WTC11 (cell line): ENCODE results near the gene NRP2. TPM values are rescaled to one million over a fixed set of nuclear protein-coding genes. Genes with fewer than 3 reads are reported as not detected.

Source experiments
- ATAC-seq: fragments of 200-7000 bp; cut with Tn5 transposase; 2 replicates; pipeline ENCODE4 v1.10.0; 2021; ENCODE audit warnings: mild to moderate bottlenecking, moderate library complexity
- CTCF ChIA-PET: fragments of 300-600 bp; sonication (Branson Sonifier 250); formaldehyde crosslinking; loops from one replicate; lab custom pipeline; 2021; ENCODE audit warnings: antibody characterized with exemption; lab: Charles Lee
- POLR2A ChIA-PET: fragments of 350-600 bp; sonication (Branson Sonifier 250); formaldehyde crosslinking; loops from one replicate; lab custom pipeline; 2021; ENCODE audit warnings: antibody characterized with exemption; lab: Charles Lee
- DNase-seq: peaks from one replicate; pipeline ENCODE4 v3.0.0; 2021; ENCODE audit warnings: low spot score
- H3K27ac Mint-ChIP-seq: 2 replicates; pipeline ENCODE4 v1.8.0; 2021; ENCODE audit warnings: mixed read lengths
- H3K27me3 Mint-ChIP-seq: 2 replicates; pipeline ENCODE4 v1.8.0; 2021; ENCODE audit warnings: low read depth, mild to moderate bottlenecking, moderate library complexity, mixed read lengths
- H3K36me3 Mint-ChIP-seq: 2 replicates; pipeline ENCODE4 v1.8.0; 2021; ENCODE audit warnings: mixed read lengths
- H3K4me1 Mint-ChIP-seq: 2 replicates; pipeline ENCODE4 v1.8.0; 2022; ENCODE audit warnings: mixed read lengths
- H3K4me3 Mint-ChIP-seq: 2 replicates; pipeline ENCODE4 v1.8.0; 2021; ENCODE audit warnings: mild to moderate bottlenecking, moderate library complexity, mixed read lengths
- H3K9me3 Mint-ChIP-seq: 2 replicates; pipeline ENCODE4 v1.8.0; 2021; ENCODE audit warnings: mixed read lengths
- CREB1 ChIP-seq: sonication (generic); formaldehyde crosslinking; IDR thresholded peaks from 2 replicates; pipeline ENCODE4 v1.8.0; 2023; ENCODE audit warnings: mild to moderate bottlenecking, missing genetic modification reagents
- EMX1 ChIP-seq: fragments of 250-450 bp; sonication (Bioruptor Pico); IDR thresholded peaks from 2 replicates; pipeline ENCODE4 v1.8.0; 2021; ENCODE audit warnings: mild to moderate bottlenecking
- FOXJ3 ChIP-seq: sonication (generic); formaldehyde crosslinking; IDR thresholded peaks from 2 replicates; pipeline ENCODE4 v1.9.0; 2021; ENCODE audit warnings: missing genetic modification reagents, mild to moderate bottlenecking, borderline replicate concordance
- FOXK1 ChIP-seq: sonication (generic); formaldehyde crosslinking; IDR thresholded peaks from 2 replicates; pipeline ENCODE4 v1.8.0; 2022; ENCODE audit warnings: mild to moderate bottlenecking, moderate library complexity, missing genetic modification reagents
- GRHL2 ChIP-seq: fragments of 250-450 bp; sonication (Bioruptor Pico); IDR thresholded peaks from 2 replicates; pipeline ENCODE4 v1.8.0; 2022; ENCODE audit warnings: mild to moderate bottlenecking, moderate library complexity; ENCODE audit not compliant: insufficient replicate concordance, severe bottlenecking
- MXD4 ChIP-seq: fragments of 250-450 bp; sonication (Bioruptor Pico); IDR thresholded peaks from 2 replicates; pipeline ENCODE4 v1.8.0; 2021; ENCODE audit warnings: mild to moderate bottlenecking, moderate library complexity, borderline replicate concordance
- NR1H2 ChIP-seq: sonication (generic); formaldehyde crosslinking; IDR thresholded peaks from 2 replicates; pipeline ENCODE4 v1.9.0; 2021; ENCODE audit warnings: mild to moderate bottlenecking, moderate library complexity, missing genetic modification reagents
- NR2C2 ChIP-seq: sonication (generic); formaldehyde crosslinking; IDR thresholded peaks from 2 replicates; pipeline ENCODE4 v1.8.0; 2022; ENCODE audit warnings: mild to moderate bottlenecking, missing genetic modification reagents
- NR3C1 ChIP-seq: sonication (generic); formaldehyde crosslinking; conservative IDR thresholded peaks from 2 replicates; pipeline ENCODE4 v1.8.1; 2023; ENCODE audit warnings: low read depth, mild to moderate bottlenecking, missing genetic modification reagents
- OVOL2 ChIP-seq: fragments of 250-450 bp; sonication (Bioruptor Pico); IDR thresholded peaks from 2 replicates; pipeline ENCODE4 v1.9.0; 2021; ENCODE audit warnings: mild to moderate bottlenecking, borderline replicate concordance
- SMAD4 ChIP-seq: sonication (generic); formaldehyde crosslinking; IDR thresholded peaks from 2 replicates; pipeline ENCODE4 v1.8.0; 2022; ENCODE audit warnings: mild to moderate bottlenecking, missing genetic modification reagents
- ZNF138 ChIP-seq: sonication (generic); formaldehyde crosslinking; conservative IDR thresholded peaks from 2 replicates; pipeline ENCODE4 v1.8.1; 2022; ENCODE audit warnings: mild to moderate bottlenecking, moderate library complexity, missing genetic modification reagents
- ZNF219 ChIP-seq: sonication (generic); formaldehyde crosslinking; IDR thresholded peaks from 2 replicates; pipeline ENCODE4 v1.8.0; 2023; ENCODE audit warnings: missing genetic modification reagents, mild to moderate bottlenecking, borderline replicate concordance
- ZNF317 ChIP-seq: sonication (generic); formaldehyde crosslinking; IDR thresholded peaks from 2 replicates; pipeline ENCODE4 v1.8.1; 2023; ENCODE audit warnings: low read depth, mild to moderate bottlenecking, moderate library complexity, missing genetic modification reagents, borderline replicate concordance
- total RNA-seq: library from RNA; stranded (reverse); gene quantifications from 3 replicates; pipeline ENCODE4 v1.2.3, GENCODE V29; 2021
- TF ChIP-seq, protein P1 (sequence below): sonication (generic); formaldehyde crosslinking; IDR thresholded peaks from 2 replicates; pipeline ENCODE4 v1.8.0; 2023; ENCODE audit warnings: missing genetic modification reagents, mild to moderate bottlenecking, borderline replicate concordance
- TF ChIP-seq, protein P2 (sequence below): sonication (generic); formaldehyde crosslinking; IDR thresholded peaks from 2 replicates; pipeline ENCODE4 v1.8.0; 2022; ENCODE audit warnings: mild to moderate bottlenecking, missing genetic modification reagents
- TF ChIP-seq, protein P3 (sequence below): sonication (generic); formaldehyde crosslinking; IDR thresholded peaks from 2 replicates; pipeline ENCODE4 v1.8.0; 2023; ENCODE audit warnings: mild to moderate bottlenecking, missing genetic modification reagents
- TF ChIP-seq, protein P4 (sequence below): sonication (generic); formaldehyde crosslinking; IDR thresholded peaks from 2 replicates; pipeline ENCODE4 v1.8.1; 2023; ENCODE audit warnings: mild to moderate bottlenecking, missing genetic modification reagents, moderate library complexity
- TF ChIP-seq, protein P5 (sequence below): sonication (generic); formaldehyde crosslinking; IDR thresholded peaks from 2 replicates; pipeline ENCODE4 v1.8.1; 2022; ENCODE audit warnings: mild to moderate bottlenecking, missing genetic modification reagents, moderate library complexity, borderline replicate concordance

Gene NRP2
- total RNA-seq, 1 experiment from 2014 or later: 41.0 TPM

DNA sequence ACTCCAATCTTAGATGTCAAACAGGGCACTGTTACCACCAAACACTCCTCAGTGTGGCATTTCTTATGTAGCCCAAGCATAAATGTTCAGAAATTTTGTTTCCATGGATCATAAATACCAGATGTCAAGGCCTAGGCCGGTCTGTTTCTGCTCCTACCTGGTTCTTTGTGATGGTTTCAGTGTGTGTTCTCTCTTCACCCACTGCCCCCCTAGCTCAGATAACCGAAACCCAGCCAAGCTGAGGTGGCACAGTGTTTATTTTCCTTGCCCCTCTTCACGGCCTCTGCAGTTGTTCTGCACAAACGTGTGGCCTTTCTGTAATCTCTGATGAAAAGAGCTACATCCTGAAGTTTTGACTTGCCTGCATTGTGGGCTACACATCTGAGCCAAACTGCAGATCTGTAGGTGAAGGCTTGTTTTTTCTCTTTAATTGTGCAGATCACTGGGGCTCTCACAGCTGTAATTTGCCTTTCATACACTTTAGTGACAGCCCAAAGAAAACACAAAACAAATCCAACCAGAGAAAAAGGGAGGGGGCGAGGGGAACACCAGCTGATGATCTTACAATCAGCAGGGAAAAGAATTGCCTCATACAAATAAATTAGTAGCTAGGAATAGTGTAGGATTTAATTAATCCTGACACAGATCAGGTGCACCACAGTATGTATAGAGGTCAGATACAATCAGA lies 99.1 kb downstream of the NRP2 start:
- ATAC-seq: no peak
- CTCF ChIA-PET: interaction anchor here (1.5 kb wide), 1 partner anchor 144 kb away, joined by 3 read pairs; no protein-coding TSS in a partner anchor
- peaks cover 4% of the 10 kb centered on the region for H3K4me1 Mint-ChIP-seq
- H3K4me3 Mint-ChIP-seq: no peak overlapping the region
- TF ChIP-seq SMAD4 (CRISPR knock-in tag) (no peak), FOXK1 (CRISPR knock-in tag) (no peak), ZNF138 (no peak), CREB1 (CRISPR knock-in tag) (no peak), ZNF219 (CRISPR knock-in tag) (no peak), OVOL2 (no peak), EMX1 (CRISPR knock-in tag) (no peak), ZNF317 (no peak), MXD4 (CRISPR knock-in tag) (no peak)
- TF ChIP-seq, protein P1, sequence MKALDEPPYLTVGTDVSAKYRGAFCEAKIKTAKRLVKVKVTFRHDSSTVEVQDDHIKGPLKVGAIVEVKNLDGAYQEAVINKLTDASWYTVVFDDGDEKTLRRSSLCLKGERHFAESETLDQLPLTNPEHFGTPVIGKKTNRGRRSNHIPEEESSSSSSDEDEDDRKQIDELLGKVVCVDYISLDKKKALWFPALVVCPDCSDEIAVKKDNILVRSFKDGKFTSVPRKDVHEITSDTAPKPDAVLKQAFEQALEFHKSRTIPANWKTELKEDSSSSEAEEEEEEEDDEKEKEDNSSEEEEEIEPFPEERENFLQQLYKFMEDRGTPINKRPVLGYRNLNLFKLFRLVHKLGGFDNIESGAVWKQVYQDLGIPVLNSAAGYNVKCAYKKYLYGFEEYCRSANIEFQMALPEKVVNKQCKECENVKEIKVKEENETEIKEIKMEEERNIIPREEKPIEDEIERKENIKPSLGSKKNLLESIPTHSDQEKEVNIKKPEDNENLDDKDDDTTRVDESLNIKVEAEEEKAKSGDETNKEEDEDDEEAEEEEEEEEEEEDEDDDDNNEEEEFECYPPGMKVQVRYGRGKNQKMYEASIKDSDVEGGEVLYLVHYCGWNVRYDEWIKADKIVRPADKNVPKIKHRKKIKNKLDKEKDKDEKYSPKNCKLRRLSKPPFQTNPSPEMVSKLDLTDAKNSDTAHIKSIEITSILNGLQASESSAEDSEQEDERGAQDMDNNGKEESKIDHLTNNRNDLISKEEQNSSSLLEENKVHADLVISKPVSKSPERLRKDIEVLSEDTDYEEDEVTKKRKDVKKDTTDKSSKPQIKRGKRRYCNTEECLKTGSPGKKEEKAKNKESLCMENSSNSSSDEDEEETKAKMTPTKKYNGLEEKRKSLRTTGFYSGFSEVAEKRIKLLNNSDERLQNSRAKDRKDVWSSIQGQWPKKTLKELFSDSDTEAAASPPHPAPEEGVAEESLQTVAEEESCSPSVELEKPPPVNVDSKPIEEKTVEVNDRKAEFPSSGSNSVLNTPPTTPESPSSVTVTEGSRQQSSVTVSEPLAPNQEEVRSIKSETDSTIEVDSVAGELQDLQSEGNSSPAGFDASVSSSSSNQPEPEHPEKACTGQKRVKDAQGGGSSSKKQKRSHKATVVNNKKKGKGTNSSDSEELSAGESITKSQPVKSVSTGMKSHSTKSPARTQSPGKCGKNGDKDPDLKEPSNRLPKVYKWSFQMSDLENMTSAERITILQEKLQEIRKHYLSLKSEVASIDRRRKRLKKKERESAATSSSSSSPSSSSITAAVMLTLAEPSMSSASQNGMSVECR: no peak
- TF ChIP-seq, protein P2, sequence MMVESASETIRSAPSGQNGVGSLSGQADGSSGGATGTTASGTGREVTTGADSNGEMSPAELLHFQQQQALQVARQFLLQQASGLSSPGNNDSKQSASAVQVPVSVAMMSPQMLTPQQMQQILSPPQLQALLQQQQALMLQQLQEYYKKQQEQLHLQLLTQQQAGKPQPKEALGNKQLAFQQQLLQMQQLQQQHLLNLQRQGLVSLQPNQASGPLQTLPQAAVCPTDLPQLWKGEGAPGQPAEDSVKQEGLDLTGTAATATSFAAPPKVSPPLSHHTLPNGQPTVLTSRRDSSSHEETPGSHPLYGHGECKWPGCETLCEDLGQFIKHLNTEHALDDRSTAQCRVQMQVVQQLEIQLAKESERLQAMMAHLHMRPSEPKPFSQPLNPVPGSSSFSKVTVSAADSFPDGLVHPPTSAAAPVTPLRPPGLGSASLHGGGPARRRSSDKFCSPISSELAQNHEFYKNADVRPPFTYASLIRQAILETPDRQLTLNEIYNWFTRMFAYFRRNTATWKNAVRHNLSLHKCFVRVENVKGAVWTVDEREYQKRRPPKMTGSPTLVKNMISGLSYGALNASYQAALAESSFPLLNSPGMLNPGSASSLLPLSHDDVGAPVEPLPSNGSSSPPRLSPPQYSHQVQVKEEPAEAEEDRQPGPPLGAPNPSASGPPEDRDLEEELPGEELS (CRISPR knock-in tag): no peak
- DNase-seq: no peak
- H3K27me3 Mint-ChIP-seq: no peaks in the 10 kb centered on the region
- H3K27ac Mint-ChIP-seq: no peak overlapping the region
- H3K36me3 Mint-ChIP-seq: no peaks in the 10 kb centered on the region
- POLR2A ChIA-PET: no interaction called here
- peaks cover 10% of the 10 kb centered on the region; the same call in 1 of the 2 replicates for H3K9me3 Mint-ChIP-seq

DNA sequence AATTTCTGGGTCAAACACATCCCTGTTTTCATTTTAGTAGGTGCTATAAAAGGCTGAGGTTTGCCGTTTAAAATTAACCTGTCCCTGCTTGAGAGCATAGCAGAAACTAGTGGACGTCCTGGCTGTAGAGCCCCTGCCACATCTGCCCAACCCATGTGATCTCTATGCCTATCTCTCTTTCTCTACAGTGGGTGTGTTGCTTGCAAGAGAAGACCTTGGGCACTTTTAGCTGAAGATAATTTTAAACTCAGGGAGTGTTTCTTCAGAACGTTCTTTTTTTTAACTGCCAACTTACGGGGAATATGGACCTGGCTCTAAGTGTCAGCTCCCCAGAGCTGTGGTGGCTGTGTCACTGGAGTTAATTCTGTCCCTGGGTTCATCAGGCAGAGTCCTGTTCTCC lies 100.6 kb downstream of the NRP2 start:
- Mint-ChIP-seq H3K27me3 (no peaks in the 10 kb centered on the region), H3K27ac (no peak overlapping the region), H3K4me3 (no peak overlapping the region), H3K9me3 (peaks cover 10% of the 10 kb centered on the region; the same call in 1 of the 2 replicates), H3K36me3 (no peaks in the 10 kb centered on the region), H3K4me1 (peaks cover 2% of the 10 kb centered on the region; the same call in 1 of the 2 replicates)
- TF ChIP-seq, protein P3, sequence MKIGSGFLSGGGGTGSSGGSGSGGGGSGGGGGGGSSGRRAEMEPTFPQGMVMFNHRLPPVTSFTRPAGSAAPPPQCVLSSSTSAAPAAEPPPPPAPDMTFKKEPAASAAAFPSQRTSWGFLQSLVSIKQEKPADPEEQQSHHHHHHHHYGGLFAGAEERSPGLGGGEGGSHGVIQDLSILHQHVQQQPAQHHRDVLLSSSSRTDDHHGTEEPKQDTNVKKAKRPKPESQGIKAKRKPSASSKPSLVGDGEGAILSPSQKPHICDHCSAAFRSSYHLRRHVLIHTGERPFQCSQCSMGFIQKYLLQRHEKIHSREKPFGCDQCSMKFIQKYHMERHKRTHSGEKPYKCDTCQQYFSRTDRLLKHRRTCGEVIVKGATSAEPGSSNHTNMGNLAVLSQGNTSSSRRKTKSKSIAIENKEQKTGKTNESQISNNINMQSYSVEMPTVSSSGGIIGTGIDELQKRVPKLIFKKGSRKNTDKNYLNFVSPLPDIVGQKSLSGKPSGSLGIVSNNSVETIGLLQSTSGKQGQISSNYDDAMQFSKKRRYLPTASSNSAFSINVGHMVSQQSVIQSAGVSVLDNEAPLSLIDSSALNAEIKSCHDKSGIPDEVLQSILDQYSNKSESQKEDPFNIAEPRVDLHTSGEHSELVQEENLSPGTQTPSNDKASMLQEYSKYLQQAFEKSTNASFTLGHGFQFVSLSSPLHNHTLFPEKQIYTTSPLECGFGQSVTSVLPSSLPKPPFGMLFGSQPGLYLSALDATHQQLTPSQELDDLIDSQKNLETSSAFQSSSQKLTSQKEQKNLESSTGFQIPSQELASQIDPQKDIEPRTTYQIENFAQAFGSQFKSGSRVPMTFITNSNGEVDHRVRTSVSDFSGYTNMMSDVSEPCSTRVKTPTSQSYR: no peak
- TF ChIP-seq FOXJ3 (CRISPR knock-in tag) (no peak), NR1H2 (no peak), GRHL2 (no peak), OVOL2 (no peak), NR2C2 (CRISPR knock-in tag) (no peak), NR3C1 (CRISPR knock-in tag) (no peak)
- TF ChIP-seq, protein P4, sequence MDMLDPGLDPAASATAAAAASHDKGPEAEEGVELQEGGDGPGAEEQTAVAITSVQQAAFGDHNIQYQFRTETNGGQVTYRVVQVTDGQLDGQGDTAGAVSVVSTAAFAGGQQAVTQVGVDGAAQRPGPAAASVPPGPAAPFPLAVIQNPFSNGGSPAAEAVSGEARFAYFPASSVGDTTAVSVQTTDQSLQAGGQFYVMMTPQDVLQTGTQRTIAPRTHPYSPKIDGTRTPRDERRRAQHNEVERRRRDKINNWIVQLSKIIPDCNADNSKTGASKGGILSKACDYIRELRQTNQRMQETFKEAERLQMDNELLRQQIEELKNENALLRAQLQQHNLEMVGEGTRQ (CRISPR knock-in tag): no peak
- TF ChIP-seq, protein P5, sequence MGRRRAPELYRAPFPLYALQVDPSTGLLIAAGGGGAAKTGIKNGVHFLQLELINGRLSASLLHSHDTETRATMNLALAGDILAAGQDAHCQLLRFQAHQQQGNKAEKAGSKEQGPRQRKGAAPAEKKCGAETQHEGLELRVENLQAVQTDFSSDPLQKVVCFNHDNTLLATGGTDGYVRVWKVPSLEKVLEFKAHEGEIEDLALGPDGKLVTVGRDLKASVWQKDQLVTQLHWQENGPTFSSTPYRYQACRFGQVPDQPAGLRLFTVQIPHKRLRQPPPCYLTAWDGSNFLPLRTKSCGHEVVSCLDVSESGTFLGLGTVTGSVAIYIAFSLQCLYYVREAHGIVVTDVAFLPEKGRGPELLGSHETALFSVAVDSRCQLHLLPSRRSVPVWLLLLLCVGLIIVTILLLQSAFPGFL (CRISPR knock-in tag): no peak
- POLR2A ChIA-PET: no interaction called here
- CTCF ChIA-PET: no interaction called here
- DNase-seq (no peak), ATAC-seq (no peak)
